DMS 273 (cell line): ENCODE results near the gene MLLT6.
A peak's percentile ranks its signal among the peaks of the same experiment; 100 is the strongest.

Experiments
- DNase-seq: peaks from one replicate; lab custom pipeline; 2025; ENCODE audit not compliant: unreplicated experiment; lab: John Stamatoyannopoulos, UW

Gene MLLT6

DNA sequence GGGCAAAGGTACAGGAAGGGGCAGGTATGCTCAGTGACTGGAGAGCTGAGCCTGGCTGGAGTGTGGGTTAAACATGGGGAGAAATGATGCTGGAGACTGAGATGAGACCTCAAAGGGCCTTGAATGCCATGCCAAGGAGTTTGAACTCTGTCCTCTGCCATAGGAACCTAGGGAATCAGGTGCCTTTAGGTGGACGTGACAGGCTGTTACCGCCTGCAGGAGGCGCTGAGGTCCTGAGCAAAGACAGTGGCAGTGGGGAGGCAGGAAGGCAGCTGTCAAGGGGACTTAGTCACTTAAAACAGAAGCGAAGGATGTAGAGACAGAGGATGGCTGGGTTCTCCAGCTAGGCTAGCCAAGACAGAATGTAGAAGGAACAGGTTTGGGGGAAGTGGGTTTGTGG lies 56.5 kb downstream of the MLLT6 start:
- DNase-seq: peak; percentile 65

DNA sequence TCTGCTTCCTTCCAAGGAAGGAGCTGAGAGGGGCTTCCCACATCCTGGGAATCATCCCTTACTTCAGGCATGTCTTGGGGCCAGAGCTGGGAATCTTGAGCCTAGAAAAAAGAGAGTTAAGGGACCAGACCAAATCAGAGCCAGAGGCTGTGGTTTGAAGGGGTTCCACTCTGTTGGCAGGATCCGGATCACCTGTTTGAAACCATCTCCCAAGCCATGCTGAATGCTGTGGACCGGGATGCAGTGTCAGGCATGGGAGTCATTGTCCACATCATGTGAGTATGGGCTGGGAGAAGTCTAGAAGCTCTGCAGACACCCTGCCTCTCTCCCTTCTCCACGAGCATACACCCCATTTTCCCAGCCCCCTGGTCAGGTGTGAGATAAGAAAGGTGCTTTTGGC lies 57.2 kb downstream of the MLLT6 start:
- no peak for DNase-seq

DNA sequence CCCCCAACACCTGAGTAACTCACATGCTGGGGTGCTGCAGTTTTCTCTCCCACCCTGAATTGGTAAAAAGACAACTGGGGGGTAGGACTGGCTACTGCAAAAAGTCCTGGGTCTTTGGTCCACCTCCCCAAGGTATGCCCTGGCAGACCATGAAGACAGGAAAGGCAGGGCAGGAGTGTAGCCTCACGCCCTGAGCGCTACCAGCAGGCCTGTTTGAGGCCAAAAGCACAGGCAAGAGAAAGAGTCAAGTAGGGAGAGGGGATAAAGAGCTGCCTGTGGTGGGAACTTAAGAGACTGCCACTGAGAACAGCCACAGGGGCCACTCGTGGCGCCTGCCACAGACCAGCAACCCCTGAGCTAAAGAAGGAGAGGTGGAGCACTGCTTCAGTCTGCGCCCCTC lies 61.3 kb downstream of the MLLT6 start:
- DNase-seq: no peak

- DNase-seq: no peak
Observed at GRCh38 chr17:38768417-38768816, 63.3 kb downstream of the MLLT6 start.

GRCh38 chr17:38773258-38773657 lies 68.2 kb downstream of the MLLT6 start:
- no peak for DNase-seq

DNA sequence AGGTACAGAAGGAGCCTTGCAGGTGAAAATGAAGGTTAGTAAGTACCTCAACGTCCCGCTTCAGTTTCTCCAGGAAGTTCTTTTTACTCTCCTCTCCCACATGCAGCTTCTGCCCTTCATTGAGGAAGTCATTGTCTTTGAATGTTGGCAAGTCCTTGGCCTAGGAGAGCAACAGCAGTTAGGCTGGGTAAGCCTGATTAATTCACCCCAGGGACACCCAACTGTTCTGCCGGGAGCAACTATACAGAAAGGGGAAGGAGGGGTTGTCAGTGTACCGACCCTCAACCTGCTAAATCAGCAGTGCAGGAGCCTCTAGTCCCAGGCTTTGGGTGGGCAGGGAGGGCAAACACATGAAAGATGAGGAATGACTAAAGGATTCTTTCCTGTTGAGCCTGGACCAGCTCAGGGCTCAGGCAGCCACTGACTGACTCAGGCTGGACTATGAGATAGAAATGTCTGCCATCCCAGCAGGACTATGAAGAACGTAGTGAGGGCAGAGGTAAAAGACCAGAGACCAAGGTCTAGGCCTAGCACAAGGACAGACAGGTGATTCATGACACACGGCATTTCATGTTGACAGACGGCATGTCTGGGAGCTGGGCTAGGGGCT lies 72.7 kb downstream of the MLLT6 start:
- DNase-seq: no peak
